CD4-positive, alpha-beta T cell treated with Interferon alpha-2 for 1 hour (primary cell): ENCODE results near the gene MCTP1.

Source experiments
- DNase-seq, 2 donors: peaks; one replicate each; pipeline ENCODE4 v3.0.0-alpha.2; 2020 to 2022

MCTP1 gene

GRCh38 chr5:94747371-94747770, 537.5 kb downstream of the MCTP1 start:
- no peak for DNase-seq

- no peak for DNase-seq
Measured at GRCh38 chr5:94746731-94747124, 538.2 kb downstream of the MCTP1 start.

DNA sequence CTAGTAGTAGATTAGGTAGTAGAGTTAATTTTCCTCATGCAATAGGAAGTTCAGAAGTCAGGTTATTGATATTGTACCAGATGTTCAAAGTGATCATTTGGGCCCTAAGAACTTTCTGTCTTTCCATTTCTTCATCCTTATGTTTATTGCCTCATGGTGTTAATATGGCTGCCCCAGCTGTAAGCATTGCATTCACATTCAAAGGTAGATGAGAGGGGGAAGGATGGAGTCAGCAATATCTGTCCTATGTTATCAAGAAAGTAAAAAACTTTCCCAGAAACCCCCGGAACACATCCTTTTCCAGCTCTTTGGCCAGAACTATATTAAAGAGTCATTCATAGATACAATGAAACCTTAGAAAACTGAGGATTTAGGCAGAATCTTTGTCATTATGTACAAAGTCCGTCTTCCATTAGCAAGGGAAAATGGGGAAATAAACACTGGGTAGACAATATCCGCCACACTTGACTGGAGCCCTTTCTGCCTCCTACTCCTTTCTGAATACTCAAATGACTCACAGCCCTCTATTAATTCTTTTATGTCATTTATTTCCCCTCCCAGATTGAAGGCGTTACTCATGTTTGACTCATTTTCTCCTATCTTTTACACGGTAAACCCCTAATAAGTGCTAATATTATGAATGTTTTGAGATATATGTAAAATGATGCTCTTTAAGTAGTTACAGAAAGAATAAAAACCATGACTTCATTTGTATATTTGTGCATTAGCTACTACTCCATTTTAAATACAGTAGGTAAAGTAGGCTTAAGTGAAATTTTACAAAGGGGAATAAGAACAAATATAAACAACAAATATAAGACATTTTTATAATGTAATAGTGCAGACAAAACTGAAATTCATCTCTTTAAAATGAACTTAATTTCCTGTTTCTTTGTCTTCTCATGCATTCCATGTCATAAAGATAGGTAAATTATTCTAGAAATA, 538.8 kb downstream of the MCTP1 start:
- DNase-seq = no peak

GRCh38 chr5:94744906-94745305, 540.0 kb downstream of the MCTP1 start:
- no peak for DNase-seq

GRCh38 chr5:94742852-94743251, 542.0 kb downstream of the MCTP1 start:
- no peak for DNase-seq

DNA sequence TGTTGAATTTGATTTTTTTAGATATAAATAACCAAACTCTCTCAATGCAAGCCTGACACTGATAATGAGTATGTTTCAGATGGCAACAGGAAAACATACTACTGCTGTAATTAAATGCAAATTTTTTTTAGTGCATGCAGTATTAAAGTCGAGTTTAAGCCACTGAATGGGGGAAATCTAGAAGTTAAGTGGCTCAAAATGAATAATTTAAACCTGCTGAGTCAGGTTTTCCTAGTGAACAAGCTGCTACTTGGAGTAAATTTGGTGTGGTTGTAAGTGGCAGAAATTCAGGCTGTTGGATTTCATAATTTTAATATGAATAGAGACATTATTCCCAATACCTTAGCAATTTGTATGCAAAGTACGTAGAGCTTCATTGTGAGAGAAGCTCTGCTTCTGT, 544.6 kb downstream of the MCTP1 start:
- DNase-seq = no peak

- DNase-seq = no peak
Measured at GRCh38 chr5:94736498-94736897, 548.4 kb downstream of the MCTP1 start.

DNA sequence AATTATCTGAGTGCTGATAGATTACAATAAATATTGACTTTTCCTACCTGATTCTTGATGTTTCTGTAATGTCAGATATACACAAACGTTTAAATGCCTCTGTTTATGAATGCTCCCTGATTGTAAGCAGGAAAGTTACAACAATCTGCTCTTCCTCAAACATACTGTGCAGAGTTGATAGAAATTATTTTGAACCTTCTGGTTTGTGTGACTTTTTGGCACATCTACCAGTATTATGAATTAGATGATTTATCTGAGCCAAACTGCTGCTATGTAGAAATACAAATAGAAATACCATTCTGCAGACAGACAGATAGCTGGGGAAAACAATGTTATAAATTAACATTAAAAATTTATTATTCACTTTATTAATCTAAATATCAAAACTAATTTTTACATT, 553.4 kb downstream of the MCTP1 start:
- DNase-seq = no peak

DNA sequence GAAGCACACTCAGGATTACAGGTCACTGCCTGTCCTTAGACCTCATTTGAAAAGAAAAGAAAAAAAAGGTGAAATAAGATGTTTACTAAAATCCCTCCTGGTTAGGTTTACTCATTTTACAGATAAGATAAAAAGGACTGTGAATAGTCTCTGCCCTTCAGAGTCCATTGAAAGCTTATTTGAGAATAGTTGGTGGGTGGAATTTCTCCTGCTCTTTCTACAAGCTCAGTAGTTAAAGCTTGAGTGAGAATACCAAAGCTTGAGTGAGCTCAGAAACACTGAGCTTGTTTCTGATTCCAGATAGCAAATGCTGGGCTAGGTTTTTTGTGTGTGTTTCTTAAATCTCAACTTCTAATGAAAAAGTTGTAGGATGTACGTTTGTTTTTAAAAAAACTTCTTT, 559.8 kb downstream of the MCTP1 start:
- no peak for DNase-seq

DNA sequence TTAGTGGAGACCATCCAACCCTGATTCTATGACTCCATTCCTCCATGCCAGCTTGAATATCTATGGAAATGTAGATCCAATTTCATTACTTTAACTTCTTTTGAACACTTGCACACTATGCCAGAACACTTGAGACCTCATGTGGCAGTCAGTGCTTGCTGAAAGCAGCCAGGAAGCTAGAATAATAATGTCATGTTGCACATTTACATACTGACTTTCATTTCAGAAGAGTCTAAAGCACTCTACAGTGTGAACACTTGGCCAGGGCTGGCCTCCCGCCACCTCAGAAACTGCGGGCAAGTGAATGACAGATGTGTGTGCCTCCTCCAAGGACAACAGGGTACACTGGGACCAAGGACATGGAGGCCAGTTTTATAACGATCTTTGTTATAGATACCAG, 569.1 kb downstream of the MCTP1 start:
- DNase-seq = no peak

DNA sequence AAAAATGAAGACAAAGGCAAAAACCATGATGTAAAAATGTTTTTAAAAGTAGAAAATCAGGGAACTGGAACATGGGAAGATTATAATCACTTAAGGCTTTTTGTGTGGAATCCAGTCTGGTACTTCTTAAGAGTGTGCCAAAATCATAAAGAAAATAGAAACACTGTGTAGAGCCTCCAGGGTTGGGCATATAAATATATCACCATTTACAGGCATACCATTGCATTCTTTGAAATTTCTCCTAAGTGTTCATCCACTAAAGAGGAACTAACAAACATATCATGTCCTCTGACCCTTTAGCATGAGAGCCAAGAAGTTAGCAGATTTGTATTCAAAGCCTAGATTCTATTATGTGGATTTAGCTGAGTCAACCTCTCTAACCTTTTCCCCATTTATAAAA, 573.1 kb downstream of the MCTP1 start:
- no peak for DNase-seq

GRCh38 chr5:94709277-94709676, 575.6 kb downstream of the MCTP1 start:
- no peak for DNase-seq

- no peak for DNase-seq
Measured at GRCh38 chr5:94707359-94707758, 577.5 kb downstream of the MCTP1 start.

GRCh38 chr5:94705427-94705826, 579.5 kb downstream of the MCTP1 start:
- DNase-seq = no peak

- DNase-seq = no peak
Measured at GRCh38 chr5:94702729-94703128, 582.2 kb downstream of the MCTP1 start.

DNA sequence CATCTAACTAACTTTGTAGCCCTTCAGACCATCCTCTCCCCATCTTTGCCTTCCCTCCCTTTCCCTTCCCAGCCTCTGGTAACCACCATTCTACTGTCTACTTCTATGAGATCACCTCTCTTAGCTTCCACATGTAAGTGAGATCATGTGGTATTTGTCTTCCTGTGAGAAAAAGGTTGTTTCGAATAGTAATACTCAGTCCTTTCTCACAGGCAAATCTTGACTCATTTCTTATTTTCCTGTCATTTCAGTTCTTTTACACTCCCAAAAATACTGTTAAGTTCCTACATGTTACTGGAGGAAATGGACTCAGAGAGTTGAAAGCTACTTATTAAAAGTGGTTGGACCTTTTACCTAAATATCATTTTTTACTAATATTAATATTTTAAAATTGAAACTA, 584.3 kb downstream of the MCTP1 start:
- peak in 1 of 2 donors; percentile 7 for DNase-seq

GRCh38 chr5:94699562-94699961, 585.3 kb downstream of the MCTP1 start:
- no peak for DNase-seq

GRCh38 chr5:94698197-94698596, 586.7 kb downstream of the MCTP1 start:
- DNase-seq = no peak

DNA sequence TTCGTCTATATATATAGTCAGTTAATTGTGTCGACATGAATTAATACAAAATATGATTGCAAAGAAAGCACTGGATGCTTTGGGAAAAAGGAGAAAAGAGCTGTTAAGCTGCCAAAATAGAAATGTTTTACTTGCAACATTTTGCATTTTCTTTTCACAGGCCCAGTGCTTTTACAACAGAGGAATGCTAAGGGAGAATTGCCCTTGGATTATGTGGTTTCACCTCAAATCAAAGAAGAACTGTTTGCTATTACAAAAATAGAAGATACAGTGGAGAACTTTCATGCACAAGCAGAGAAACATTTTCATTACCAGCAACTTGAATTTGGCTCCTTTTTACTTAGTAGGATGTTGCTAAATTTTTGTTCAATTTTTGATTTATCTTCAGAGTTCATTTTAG, 590.2 kb downstream of the MCTP1 start:
- no peak for DNase-seq

GRCh38 chr5:94693845-94694370, 591.0 kb downstream of the MCTP1 start:
- no peak for DNase-seq

GRCh38 chr5:94693043-94693822, 591.7 kb downstream of the MCTP1 start:
- DNase-seq = peak in 1 of 2 donors; percentile 60

- DNase-seq = no peak
Measured at GRCh38 chr5:94692581-94692980, 592.3 kb downstream of the MCTP1 start.

GRCh38 chr5:94691949-94692348, 592.9 kb downstream of the MCTP1 start:
- DNase-seq = no peak

DNA sequence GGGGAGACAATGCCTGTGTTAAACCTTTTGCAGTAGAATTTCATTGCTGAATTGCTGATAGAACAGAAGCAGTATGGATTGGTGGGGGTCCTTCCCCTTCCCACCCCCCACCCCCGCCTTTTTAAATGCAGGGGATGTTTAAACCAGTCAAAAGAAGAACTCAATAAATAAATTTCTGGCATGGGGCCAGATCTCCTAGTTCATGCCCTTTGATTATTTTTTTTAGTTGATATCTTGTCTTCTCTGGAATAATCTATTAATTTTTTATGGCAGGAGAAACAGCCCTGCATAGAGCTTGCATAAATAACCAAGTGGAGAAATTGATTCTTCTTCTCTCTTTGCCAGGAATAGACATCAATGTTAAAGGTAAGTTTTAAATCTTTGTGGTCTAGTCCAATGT, 593.6 kb downstream of the MCTP1 start:
- DNase-seq = no peak
